ENCODE data around the gene NADK. TPM values are rescaled to one million over a fixed set of nuclear protein-coding genes. Genes with fewer than 3 reads are reported as not detected.

Gene NADK, protein sequence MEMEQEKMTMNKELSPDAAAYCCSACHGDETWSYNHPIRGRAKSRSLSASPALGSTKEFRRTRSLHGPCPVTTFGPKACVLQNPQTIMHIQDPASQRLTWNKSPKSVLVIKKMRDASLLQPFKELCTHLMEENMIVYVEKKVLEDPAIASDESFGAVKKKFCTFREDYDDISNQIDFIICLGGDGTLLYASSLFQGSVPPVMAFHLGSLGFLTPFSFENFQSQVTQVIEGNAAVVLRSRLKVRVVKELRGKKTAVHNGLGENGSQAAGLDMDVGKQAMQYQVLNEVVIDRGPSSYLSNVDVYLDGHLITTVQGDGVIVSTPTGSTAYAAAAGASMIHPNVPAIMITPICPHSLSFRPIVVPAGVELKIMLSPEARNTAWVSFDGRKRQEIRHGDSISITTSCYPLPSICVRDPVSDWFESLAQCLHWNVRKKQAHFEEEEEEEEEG
- total RNA-seq = 10 to 100 TPM; 54.8 to 61.5 TPM
- total RNA-seq = 42.3 to 59.0 reads per million in 2 donors

DNA sequence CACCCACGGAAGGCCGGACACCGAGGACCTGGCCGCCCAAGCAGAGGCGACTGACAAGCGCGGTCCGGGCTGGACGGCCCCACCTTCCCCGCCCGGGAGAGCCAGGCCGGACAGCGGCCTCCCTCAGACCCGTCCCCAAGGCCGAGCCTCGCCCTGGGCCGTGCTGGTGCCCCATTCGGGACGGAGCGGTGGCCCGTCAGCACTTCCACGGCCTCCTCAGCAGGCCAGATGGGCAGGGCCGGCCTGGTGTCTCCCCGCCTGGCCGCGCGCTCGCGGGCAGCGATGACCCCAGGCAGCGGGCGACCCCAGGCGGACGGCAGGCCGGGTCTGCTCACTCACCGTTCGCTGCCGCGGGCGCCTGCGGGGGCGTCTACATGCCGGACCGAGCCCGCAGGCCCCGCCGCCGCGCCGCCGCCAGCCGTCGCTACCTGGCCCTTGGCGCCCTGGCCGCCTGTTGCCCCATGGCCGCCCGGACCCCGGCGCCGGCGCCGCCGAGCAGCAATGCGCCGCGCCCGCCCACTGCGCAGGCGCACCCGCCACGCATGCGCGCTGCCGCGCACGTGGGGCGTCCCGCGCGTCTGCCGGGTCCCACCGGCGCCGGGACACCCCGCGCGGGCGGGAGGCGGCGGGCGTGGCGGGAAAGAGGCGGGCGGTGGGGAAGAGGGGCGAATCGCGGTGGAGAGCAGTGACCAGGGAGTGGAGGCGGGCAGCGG lies at the start of gene NADK:
TSS of gene NADK (minus strand) at position 521 of the 713 bp plus-strand sequence. CDS start 13,064 bp downstream, outside the sequence.
- DNase-seq = peak; percentile 77 to 82 (median 82)
- no peaks in the 10 kb centered on the region for H3K9me3 ChIP-seq (ENCODE audit: control insufficient read depth, low read length, poor library complexity, severe bottlenecking)
- Mint-ChIP-seq H3K27ac (peak within 1 kb of the TSS; percentile 91), H3K4me3 (peak within 1 kb of the TSS; percentile 88), H3K27me3 (no peaks in the 10 kb centered on the region), H3K4me1 (peaks cover 43% of the 10 kb centered on the region), H3K36me3 (ENCODE audit: low read depth) (no peaks in the 10 kb centered on the region)
- ATAC-seq = peak; percentile 57

DNA sequence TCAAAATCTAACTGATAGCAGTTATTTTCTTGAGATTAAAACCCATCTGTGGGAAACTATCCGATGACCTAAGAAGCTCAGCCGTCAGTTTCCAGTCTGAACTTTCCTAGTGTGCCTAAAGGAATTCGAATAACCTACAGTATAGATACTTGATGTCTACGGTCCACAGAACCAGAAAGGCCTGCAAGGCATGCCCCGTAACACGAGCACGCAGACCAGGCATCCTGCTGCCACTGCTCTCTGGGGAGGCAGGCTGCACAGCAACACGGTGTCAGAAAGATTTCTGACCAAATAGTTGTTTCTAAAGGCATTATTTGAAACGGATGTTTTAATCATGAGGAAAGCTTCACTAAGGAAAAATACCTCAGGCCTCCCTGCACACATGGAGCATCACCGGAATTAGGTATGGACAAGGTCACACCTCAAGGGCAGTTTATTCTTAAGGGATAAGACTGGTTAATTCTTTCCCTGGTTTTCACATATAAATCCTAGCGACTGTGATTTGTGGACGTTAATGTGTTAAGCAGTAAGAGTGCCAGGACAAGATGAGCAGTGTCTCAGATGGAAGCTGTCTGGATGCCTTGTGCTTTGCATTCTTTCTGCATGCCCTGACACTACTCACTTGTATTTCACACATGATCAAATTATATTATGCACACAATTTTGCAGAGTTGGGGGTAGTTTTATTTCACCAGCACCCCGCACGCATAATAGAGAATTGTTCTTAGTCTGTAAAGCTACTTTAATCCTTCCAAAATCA lies 49.0 kb upstream of the NADK start:
- Mint-ChIP-seq H3K4me3 (no peak overlapping the region), H3K4me1 (peaks cover 16% of the 10 kb centered on the region), H3K27ac (no peak overlapping the region), H3K36me3 (ENCODE audit: low read depth) (peaks cover 2% of the 10 kb centered on the region), H3K27me3 (no peaks in the 10 kb centered on the region)
- ATAC-seq (no peak), DNase-seq (no peak)
- H3K9me3 ChIP-seq (ENCODE audit: control insufficient read depth, low read length, poor library complexity, severe bottlenecking) = no peaks in the 10 kb centered on the region

DNA sequence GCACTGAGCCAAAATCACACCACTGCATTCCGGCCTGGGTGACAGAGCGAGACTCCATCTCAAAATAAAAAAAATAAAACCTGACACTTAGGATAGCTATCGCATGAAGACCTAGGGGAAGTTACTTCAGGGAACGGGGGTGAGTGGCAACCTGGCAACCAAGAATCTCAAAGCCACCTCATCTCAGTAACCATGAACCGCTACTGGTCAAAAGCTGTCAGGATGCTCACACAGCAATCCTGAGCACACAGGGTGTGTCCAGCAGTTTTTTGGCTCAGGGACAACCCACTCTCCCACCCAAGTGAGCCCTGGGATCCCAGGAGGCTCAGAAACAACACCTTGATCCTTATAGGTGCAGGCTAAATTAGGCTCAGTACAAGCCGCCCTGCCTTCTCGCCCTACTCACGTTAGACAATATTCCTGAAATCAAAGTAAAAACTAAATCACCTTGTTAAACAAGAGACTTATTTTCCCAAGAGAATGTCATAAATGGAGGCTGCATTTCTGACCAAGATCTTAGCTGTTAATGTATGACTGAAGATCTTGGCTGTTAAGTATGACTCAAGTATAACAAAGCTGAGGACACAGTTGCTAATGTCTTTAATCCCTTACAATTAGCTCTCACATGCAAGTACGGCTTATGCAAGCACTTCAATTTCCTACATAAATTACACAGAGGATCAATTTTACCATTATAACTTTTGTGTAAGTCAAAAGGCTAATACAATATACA lies 48.3 kb upstream of the NADK start:
- no peaks in the 10 kb centered on the region for H3K9me3 ChIP-seq (ENCODE audit: control insufficient read depth, low read length, poor library complexity, severe bottlenecking)
- H3K36me3 Mint-ChIP-seq (ENCODE audit: low read depth) = no peaks in the 10 kb centered on the region
- no peak for ATAC-seq
- H3K4me3 Mint-ChIP-seq = no peak overlapping the region
- H3K27me3 Mint-ChIP-seq = no peaks in the 10 kb centered on the region
- DNase-seq = no peak
- H3K27ac Mint-ChIP-seq = peak overlapping the region; percentile 27
- peaks cover 14% of the 10 kb centered on the region for H3K4me1 Mint-ChIP-seq

DNA sequence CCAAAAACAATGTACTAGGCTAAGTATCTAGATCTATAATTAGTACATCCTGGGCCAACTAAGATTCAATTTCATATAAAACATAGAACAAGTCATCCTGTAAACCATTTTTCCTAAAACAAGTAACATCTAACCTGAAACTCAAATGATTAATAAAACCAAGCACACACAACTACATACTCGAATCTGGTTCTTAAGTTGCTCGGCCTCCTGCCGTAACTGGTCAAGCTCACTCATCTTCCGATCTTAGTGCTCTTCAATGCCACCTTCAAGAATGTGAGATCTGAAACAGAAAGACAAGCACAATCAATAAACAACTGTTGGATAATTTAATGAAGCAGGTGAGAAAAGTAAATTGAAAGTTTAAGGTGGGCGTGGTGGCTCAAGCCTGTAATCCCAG lies 46.9 kb upstream of the NADK start:
- Mint-ChIP-seq H3K4me3 (peak overlapping the region; percentile 15), H3K36me3 (ENCODE audit: low read depth) (no peaks in the 10 kb centered on the region), H3K27ac (peak overlapping the region; percentile 84), H3K4me1 (peaks cover 12% of the 10 kb centered on the region), H3K27me3 (no peaks in the 10 kb centered on the region)
- no peak for ATAC-seq
- no peaks in the 10 kb centered on the region for H3K9me3 ChIP-seq (ENCODE audit: control insufficient read depth, low read length, poor library complexity, severe bottlenecking)
- no peak for DNase-seq

DNA sequence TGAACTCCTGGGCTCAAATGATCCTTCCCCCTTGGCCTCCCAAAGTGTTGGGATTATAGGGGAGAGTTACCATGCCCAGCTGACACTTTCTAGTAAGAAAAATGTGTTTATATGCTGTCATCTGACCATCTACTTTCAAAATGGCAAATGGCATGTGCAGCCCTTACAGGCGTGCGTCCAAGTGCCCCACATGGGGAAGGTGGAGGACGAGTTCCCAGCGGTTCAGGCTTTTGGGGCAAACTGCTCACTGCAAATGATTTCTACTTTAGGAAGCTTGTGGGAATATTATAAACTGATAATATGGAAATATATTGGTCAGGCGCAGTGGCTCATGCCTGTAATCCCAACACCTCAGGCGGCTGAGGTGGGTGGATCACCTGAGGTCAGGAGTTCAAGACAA lies 41.5 kb upstream of the NADK start:
- Mint-ChIP-seq H3K4me3 (no peak overlapping the region), H3K27me3 (no peaks in the 10 kb centered on the region), H3K4me1 (peaks cover 5% of the 10 kb centered on the region), H3K36me3 (ENCODE audit: low read depth) (peaks cover 5% of the 10 kb centered on the region), H3K27ac (no peak overlapping the region)
- DNase-seq (no peak), ATAC-seq (no peak)
- no peaks in the 10 kb centered on the region for H3K9me3 ChIP-seq (ENCODE audit: control insufficient read depth, low read length, poor library complexity, severe bottlenecking)

DNA sequence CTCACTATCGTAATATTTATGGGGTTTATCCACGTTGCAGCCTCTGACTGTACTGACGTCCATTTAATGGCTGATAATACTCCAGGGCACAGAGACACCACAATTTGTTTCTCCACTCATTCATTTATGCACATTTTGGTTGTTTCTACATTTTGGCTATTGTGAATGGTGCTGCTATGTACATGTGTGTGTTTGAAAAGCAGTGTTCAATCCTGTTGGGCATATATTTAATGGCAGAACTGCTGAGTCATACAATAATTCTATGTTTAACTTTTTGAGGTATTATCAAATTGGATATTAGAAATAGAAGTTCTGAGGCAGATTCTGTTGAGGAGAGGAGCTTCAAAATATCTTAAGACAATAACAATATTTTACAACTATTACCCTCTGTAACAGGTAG lies 39.0 kb upstream of the NADK start:
- no peak for ATAC-seq

DNA sequence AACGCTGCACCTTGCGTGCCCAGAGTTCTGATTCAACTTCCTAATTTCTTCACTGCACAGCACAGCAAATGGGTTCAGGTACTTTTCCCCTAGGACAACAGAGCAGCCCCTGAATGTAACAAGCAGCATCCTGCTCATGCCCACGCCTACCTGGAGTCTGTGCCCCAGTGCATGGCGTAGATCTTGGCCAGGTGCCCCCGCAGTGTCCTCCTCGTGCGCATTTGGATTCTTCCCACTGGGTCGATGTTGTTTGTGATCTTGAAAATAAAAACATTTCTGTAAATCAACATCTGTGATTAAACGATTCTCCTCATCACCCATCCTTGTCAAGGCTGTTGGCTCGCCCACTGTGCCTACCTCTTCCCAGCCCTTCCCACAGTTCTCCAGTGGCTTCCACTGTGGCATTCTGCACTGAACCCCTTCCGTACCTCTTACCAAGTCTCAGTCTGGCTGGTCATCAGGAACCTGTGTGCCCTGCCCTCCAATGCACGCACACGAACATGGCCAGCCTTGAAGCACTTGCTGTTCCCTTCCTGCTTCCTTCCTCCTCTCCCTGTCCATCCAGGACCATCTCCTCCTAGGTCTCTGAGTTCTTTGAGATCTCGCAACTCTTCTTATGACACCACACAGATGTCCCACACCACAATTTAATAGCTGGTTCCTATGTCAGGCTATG lies 37.5 kb upstream of the NADK start:
- peaks cover 5% of the 10 kb centered on the region for H3K36me3 Mint-ChIP-seq (ENCODE audit: low read depth)
- peaks cover 8% of the 10 kb centered on the region for H3K4me1 Mint-ChIP-seq
- H3K27me3 Mint-ChIP-seq = no peaks in the 10 kb centered on the region
- peak overlapping the region; percentile 79 for H3K4me3 Mint-ChIP-seq
- DNase-seq (no peak), ATAC-seq (no peak)
- no peaks in the 10 kb centered on the region for H3K9me3 ChIP-seq (ENCODE audit: control insufficient read depth, low read length, poor library complexity, severe bottlenecking)
- H3K27ac Mint-ChIP-seq = peak overlapping the region; percentile 59

More for the DNA sequence above, 39.0 kb upstream of the NADK start:
- peaks cover 5% of the 10 kb centered on the region for H3K36me3 Mint-ChIP-seq (ENCODE audit: low read depth)
- no peak overlapping the region for H3K4me3 Mint-ChIP-seq
- peaks cover 8% of the 10 kb centered on the region for H3K4me1 Mint-ChIP-seq
- peak overlapping the region; percentile 11 for H3K27ac Mint-ChIP-seq
- no peaks in the 10 kb centered on the region for H3K27me3 Mint-ChIP-seq
- no peaks in the 10 kb centered on the region for H3K9me3 ChIP-seq (ENCODE audit: control insufficient read depth, low read length, poor library complexity, severe bottlenecking)
- no peak for DNase-seq

- no peak overlapping the region for H3K27ac Mint-ChIP-seq
- no peaks in the 10 kb centered on the region for H3K36me3 Mint-ChIP-seq (ENCODE audit: low read depth)
- H3K27me3 Mint-ChIP-seq = no peaks in the 10 kb centered on the region
- no peaks in the 10 kb centered on the region for H3K9me3 ChIP-seq (ENCODE audit: control insufficient read depth, low read length, poor library complexity, severe bottlenecking)
- no peak for ATAC-seq
- no peak for DNase-seq
- H3K4me1 Mint-ChIP-seq = peaks cover 11% of the 10 kb centered on the region
- no peak overlapping the region for H3K4me3 Mint-ChIP-seq
These were observed 31.2 kb upstream of the NADK start for GRCh38 chr1:1809489-1809888.

DNA sequence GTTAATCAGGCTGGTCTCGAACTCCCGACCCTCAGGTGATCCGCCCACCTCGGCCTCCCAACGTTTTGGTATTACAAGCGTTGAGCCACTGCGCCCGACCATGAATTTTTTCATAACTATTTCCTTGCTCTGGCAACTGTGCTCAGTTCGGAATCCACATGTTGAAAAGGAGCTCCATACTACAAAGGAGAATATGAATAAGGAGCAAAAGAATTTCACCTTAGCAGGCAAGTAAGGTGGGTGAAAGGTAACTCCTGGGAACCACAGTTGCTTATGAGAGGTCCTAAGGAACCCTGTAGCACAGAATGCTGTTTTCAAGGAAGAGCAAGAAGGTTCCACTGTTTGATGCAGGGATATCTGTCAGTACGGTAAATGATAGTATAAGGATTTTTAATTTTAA lies 29.9 kb upstream of the NADK start:
- no peak overlapping the region for H3K27ac Mint-ChIP-seq
- ATAC-seq (no peak), DNase-seq (no peak)
- no peaks in the 10 kb centered on the region for H3K27me3 Mint-ChIP-seq
- peaks cover 3% of the 10 kb centered on the region for H3K36me3 Mint-ChIP-seq (ENCODE audit: low read depth)
- H3K4me1 Mint-ChIP-seq = peaks cover 14% of the 10 kb centered on the region
- H3K4me3 Mint-ChIP-seq = no peak overlapping the region
- H3K9me3 ChIP-seq (ENCODE audit: control insufficient read depth, low read length, poor library complexity, severe bottlenecking) = no peaks in the 10 kb centered on the region

DNA sequence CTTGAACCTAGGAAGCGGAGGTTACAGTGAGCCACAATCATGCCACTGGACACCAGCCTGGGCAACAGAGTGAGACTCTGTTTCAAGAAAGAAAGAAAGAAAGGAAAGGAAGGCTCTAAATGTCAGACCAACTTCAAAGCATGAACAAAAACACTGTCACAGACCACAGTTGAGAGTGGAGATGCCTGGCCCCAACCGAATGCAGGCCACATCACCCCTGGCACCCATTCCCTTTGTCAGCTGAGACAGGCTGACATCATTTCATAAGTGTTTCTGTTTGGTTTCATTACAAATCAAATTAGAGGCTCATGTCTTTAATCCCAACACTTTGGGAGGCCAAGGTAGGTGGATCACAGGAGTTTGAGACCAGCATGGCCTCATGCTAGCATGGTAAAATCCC lies 28.6 kb upstream of the NADK start:
- peaks cover 18% of the 10 kb centered on the region for H3K4me1 Mint-ChIP-seq
- no peak for ATAC-seq
- no peak overlapping the region for H3K27ac Mint-ChIP-seq
- H3K27me3 Mint-ChIP-seq = no peaks in the 10 kb centered on the region
- no peaks in the 10 kb centered on the region for H3K9me3 ChIP-seq (ENCODE audit: control insufficient read depth, low read length, poor library complexity, severe bottlenecking)
- peaks cover 3% of the 10 kb centered on the region for H3K36me3 Mint-ChIP-seq (ENCODE audit: low read depth)
- no peak overlapping the region for H3K4me3 Mint-ChIP-seq
- DNase-seq = no peak

GRCh38 chr1:1804301-1804700 lies 26.0 kb upstream of the NADK start:
- no peaks in the 10 kb centered on the region for H3K9me3 ChIP-seq (ENCODE audit: control insufficient read depth, low read length, poor library complexity, severe bottlenecking)
- H3K4me1 Mint-ChIP-seq = peaks cover 26% of the 10 kb centered on the region
- H3K27ac Mint-ChIP-seq = no peak overlapping the region
- H3K27me3 Mint-ChIP-seq = no peaks in the 10 kb centered on the region
- H3K4me3 Mint-ChIP-seq = peak overlapping the region; percentile 57
- H3K36me3 Mint-ChIP-seq (ENCODE audit: low read depth) = peaks cover 6% of the 10 kb centered on the region
- DNase-seq (no peak), ATAC-seq (no peak)

DNA sequence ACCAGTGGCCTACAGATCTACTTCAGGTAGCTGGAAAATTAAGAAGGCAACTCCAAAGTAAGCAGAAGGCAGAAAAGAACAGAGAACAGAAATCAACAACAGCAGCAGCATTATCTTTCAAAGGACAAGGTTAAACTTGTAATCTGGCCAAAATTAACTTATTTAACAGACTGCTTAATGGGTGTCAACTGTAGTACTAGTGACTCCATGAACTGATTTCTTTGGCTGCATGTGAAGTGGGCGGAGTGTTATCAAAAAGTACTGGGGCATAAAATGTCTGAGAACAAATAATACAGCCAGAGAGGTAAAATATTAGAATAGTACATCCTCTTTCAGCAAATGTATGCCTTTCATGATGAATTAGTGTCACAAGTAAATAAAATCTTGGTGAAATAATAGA lies 24.6 kb upstream of the NADK start:
- Mint-ChIP-seq H3K4me1 (peaks cover 23% of the 10 kb centered on the region), H3K4me3 (no peak overlapping the region), H3K36me3 (ENCODE audit: low read depth) (peaks cover 7% of the 10 kb centered on the region), H3K27ac (no peak overlapping the region), H3K27me3 (no peaks in the 10 kb centered on the region)
- no peaks in the 10 kb centered on the region for H3K9me3 ChIP-seq (ENCODE audit: control insufficient read depth, low read length, poor library complexity, severe bottlenecking)
- no peak for ATAC-seq
- DNase-seq = no peak

All from T-helper 17 cell (primary cell).